Gastrocnemius medialis (tissue), 4 donors: ENCODE data around the gene POLR2C.

Source experiments
- CTCF ChIP-seq, 5 experiments: fragments of 450-650 bp in 3 of 5; fragments of 200-600 bp in 2 of 5; sonication (generic) in 2 of 5; IDR thresholded peaks in 4 of 5; conservative IDR thresholded peaks in 1 of 5; 1 replicate in 4 of 5; 2 replicates in 1 of 5; pipeline ENCODE4 v1.5.1; 2016 to 2019; ENCODE audit warnings: antibody characterized with exemption in 5 of 5, mild to moderate bottlenecking in 3 of 5, moderate library complexity in 3 of 5
- POLR2A ChIP-seq, 2 donors: fragments of 450-650 bp; IDR thresholded peaks; one replicate each; pipeline ENCODE4 v1.6.1; 2017; ENCODE audit warnings: antibody characterized with exemption in 2 of 2, mild to moderate bottlenecking in 2 of 2, moderate library complexity in 2 of 2

- TF ChIP-seq CTCF (IDR thresholded peaks at IDR 0.05 in 4 of 5, conservative IDR thresholded peaks at IDR 0.05 in 1 of 5) (no peak), POLR2A (IDR thresholded peaks at IDR 0.05) (no peak)
These were observed 42.7 kb downstream of the POLR2C start for GRCh38 chr16:57505169-57505568.
